CD4-positive, alpha-beta T cell treated with Interleukin-4 for 1 hour (primary cell): ENCODE results near the gene CASP8.

ENCODE experiments used
- DNase-seq, 2 donors: peaks; one replicate each; pipeline ENCODE4 v3.0.0-alpha.2; 2020 to 2022

CASP8 gene

GRCh38 chr2:201260302-201260800, at the start of gene CASP8:
Gene CASP8 (plus strand): TSS chr2:201260536. CDS start chr2:201266487, 5,951 bp downstream.
- peak; percentile 85 to 86 for DNase-seq

- no peak for DNase-seq
Measured at GRCh38 chr2:201215963-201216362, 44.4 kb upstream of the CASP8 start.

- no peak for DNase-seq
Measured at GRCh38 chr2:201216918-201217317, 43.4 kb upstream of the CASP8 start.

- DNase-seq: no peak
Measured at GRCh38 chr2:201218780-201219179, 41.6 kb upstream of the CASP8 start.

GRCh38 chr2:201219328-201220096, 40.8 kb upstream of the CASP8 start:
- DNase-seq: no peak

GRCh38 chr2:201220102-201220570, 40.2 kb upstream of the CASP8 start:
- no peak for DNase-seq

GRCh38 chr2:201223089-201224073, 37.0 kb upstream of the CASP8 start:
- no peak for DNase-seq

GRCh38 chr2:201228271-201228911, 31.9 kb upstream of the CASP8 start:
- no peak for DNase-seq

GRCh38 chr2:201228912-201229290, 31.4 kb upstream of the CASP8 start:
- no peak for DNase-seq

GRCh38 chr2:201231781-201232466, 28.4 kb upstream of the CASP8 start:
- DNase-seq: peak; percentile 92 to 93

GRCh38 chr2:201232467-201232815, 27.9 kb upstream of the CASP8 start:
- no peak for DNase-seq

GRCh38 chr2:201233192-201233811, 27.0 kb upstream of the CASP8 start:
- peak; percentile 85 to 91 for DNase-seq

- DNase-seq: no peak
Measured at GRCh38 chr2:201233812-201234662, 26.3 kb upstream of the CASP8 start.

GRCh38 chr2:201234663-201235135, 25.6 kb upstream of the CASP8 start:
- DNase-seq: no peak

- peak; percentile 71 to 86 for DNase-seq
Measured at GRCh38 chr2:201235860-201236811, 24.2 kb upstream of the CASP8 start.

GRCh38 chr2:201237486-201238123, 22.7 kb upstream of the CASP8 start:
- no peak for DNase-seq

GRCh38 chr2:201239167-201239935, 21.0 kb upstream of the CASP8 start:
- DNase-seq: peak in 1 of 2 donors; percentile 56
